ENCODE measurements around the gene ABCC11.
A peak's percentile ranks its signal among the peaks of the same experiment; 100 is the strongest.
"Not testable (repeated sequence)": the region's sequence is repeated elsewhere in the genome, so short reads cannot be mapped to it uniquely, and the experiment has no call there.

Gene ABCC11

GRCh38 chr16:48246066-48246465 lies 1.3 kb downstream of the ABCC11 start:
- DNase-seq (ENCODE audit: low spot score) = no peak

DNA sequence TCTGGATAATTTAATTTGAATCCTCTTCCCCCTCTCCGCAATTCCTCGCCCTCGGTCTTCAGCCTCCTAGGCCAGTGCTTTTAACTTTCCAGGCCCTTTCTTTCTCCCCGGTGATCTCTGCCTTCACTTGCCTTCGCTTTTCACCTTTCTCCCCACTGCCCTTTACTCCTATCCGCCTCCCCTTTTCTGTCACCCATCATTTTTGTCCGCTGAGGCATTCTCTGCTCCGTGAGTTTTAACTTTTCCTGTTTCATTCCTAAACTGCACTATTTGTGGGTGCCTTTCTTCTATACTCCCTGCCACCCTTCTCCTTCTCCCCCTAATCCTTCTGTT lies 2.5 kb downstream of the ABCC11 start:
- DNase-seq (ENCODE audit: low spot score) = no peak

DNA sequence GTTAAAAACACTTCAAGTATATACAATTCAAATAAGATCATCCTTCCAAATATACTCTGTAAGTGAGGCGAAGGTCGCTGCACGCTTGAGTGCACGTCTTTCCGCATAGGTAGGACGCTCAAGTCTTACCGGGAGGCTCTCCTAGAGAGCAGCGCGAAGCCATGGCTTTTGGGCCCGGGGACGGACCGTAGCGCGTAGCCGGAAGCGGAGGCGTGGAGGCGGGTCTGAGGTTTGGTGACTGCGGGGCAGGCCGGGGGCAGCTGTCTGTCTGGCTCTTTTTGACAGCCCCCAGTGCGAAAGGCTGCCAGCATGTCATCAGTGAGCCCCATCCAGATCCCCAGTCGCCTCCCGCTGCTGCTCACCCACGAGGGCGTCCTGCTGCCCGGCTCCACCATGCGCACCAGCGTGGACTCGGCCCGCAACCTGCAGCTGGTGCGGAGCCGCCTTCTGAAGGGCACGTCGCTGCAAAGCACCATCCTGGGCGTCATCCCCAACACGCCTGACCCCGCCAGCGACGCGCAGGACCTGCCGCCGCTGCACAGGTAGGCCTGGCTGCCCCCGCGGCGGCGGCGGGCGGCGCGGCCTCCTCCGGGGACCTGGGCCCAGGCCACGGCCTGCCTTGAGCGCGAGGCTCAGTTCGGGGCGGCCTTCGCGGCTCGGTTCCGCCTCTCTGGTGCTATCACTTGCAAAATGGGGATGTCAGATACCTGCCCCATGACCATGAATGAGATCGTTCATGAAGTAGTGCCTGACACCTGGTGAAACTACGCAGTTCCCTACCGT lies 3.1 kb downstream of the ABCC11 start, which contains the start of gene LONP2:
Gene LONP2 (plus strand): TSS at position 221 of the 783 bp plus-strand sequence. CDS start 89 bp downstream, at position 310.
- DNase-seq (ENCODE audit: low spot score) = peak; percentile 92

DNA sequence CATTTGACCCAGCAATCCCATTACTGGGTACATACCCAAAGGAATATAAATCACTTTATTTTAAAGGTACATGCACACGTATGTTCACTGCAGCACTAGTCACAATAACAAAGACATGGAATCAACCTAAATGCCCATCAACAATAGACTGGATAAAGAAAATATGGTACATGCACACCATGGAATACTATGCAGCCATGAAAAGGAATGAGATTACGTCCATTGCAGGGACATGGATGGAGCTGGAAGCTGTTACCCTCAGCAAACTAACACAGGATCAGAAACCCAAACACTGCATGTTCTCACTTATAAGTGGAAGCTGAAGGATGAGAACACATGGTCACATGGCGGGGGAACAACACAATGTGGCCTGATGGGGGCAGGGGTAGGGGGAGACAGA lies 7.2 kb downstream of the ABCC11 start:
- not testable (repeated sequence) for DNase-seq (ENCODE audit: low spot score)

- no peak for DNase-seq (ENCODE audit: low spot score)
Measured at GRCh38 chr16:48236286-48236685, 11.1 kb downstream of the ABCC11 start.

DNA sequence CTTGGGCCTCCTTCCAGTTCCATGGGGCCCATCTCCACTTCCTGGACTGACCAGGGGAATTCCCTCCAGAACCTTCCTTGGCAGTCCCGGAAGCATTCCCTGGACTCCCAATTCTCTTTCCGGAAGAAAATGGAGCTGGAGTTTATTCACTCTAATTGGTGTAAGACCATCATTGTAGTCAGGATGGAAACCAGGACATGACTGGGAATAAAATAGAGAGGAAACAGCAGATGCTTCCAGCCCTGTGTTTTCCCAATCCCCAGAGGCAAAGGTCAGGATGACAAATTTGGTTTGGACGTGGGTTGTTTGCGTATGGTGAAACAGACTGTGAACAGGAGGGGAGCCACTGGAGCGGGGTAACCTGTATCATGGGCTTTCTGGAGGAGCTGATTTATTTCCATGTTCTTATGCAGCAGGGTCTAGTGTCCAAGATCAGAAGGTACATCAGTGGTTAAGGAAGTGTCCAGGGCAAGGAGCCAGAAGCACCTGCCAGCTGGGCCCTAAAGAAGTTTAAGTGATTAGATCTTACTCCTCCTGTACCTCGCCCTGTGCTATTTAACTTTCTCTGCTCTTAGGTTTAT lies 11.7 kb downstream of the ABCC11 start:
- DNase-seq (ENCODE audit: low spot score) = no peak

- no peak for DNase-seq (ENCODE audit: low spot score)
Measured at GRCh38 chr16:48235058-48235555, 12.2 kb downstream of the ABCC11 start.

- DNase-seq (ENCODE audit: low spot score) = no peak
Measured at GRCh38 chr16:48234630-48235029, 12.7 kb downstream of the ABCC11 start.

DNA sequence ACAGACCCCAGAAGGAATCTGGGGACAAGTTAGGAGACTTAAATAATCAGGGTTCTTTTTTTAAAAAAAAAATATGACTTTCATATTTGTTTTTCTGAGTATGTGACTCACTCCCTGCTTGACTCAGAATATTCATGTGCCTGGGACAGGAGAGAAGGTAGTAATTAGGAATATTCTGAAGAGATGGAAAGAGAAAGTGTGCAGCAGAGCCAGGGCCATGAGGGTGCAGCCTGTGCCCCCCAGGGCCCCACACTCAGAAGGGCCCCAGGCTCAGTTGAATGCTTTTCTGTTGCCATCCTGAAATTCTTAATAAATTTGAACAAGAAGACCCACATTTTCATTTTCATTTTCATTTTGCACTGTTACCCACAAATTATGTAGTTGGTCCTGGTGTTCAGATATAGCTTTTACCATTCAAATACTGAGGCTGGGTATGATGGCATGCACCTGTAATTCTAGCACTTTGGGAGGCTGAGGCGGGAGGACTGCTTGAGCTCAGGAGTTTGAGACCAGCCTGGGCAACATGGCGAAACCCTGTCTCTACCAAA lies 14.8 kb downstream of the ABCC11 start:
- no peak for DNase-seq (ENCODE audit: low spot score)

DNA sequence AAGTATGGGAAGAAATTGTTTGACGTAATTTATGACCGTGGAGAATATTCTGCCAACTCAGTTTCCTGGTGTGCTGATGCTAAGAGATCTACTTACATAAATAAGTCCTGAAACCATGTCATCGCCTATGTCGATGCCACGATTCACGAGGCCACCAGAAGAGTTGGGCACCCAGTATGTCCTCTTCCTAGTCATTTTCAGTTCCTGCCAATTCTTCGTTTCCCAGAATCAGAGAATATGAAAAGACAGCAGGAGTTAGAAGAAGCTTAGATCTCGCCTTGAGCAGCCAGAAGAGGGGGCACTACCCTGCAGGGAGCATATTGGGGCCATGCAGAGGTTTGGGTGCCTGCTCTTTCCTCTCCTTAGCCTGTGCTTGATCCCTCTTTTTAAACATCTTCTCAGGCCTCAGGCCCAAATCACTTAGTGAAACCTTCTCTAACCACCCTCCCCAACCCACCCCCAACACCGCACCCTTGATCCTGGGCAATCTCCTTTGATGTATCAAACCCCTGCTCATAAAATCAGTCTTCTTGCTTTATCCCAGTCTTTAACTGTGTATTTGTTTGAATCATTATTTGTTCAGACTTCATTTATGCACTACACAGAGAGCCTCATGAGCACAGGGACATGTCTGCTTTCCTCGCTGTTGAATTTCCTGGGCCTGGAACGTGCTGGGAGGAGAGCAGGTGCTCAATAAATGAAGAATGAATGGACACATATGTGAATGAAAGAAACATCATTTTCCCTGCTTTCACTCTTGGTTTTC lies 15.4 kb downstream of the ABCC11 start:
- DNase-seq (ENCODE audit: low spot score) = peak; percentile 61

DNA sequence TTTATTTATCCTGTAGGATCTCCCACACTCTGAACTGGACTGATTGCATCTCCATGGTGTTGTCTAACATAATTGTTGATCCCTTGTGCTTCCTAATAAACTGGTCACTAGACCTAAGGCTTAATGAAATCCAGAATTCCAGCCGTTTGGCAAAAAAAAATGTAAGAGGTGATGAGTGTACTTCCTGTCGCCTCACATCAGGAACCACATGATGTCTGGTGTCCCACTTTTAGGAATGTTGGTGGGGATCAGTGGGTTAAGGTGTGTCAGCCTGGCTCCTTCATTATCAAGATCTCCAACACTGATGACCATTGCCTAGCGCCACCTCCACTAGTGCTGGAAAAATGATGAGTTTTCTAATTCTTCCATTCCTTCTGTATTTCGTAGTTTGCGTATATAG lies 21.9 kb downstream of the ABCC11 start:
- DNase-seq (ENCODE audit: low spot score) = no peak

GRCh38 chr16:48223490-48223889 lies 23.8 kb downstream of the ABCC11 start:
- no peak for DNase-seq (ENCODE audit: low spot score)

GRCh38 chr16:48220891-48221290 lies 26.4 kb downstream of the ABCC11 start:
- no peak for DNase-seq (ENCODE audit: low spot score)

- DNase-seq (ENCODE audit: low spot score) = no peak
Measured at GRCh38 chr16:48218473-48218872, 28.9 kb downstream of the ABCC11 start.

DNA sequence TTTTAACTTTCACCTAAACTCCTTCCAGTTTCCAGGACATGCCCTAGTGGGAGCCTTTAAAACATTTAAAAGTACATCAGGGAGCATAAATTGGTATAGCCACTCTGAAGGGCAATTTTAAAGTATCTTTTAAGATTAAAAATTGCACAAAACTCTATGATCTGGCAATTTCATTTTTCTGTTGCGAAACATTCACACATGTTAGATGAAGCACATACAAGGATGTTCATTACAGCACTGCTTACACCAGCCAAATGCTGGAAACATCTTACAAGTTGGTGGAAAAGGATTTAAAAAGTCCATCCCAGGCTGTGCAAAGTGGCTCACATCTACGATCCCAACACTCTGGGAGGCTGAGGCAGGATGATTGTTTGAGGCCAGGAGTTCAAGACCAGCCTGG lies 29.6 kb downstream of the ABCC11 start:
- DNase-seq (ENCODE audit: low spot score) = no peak

DNA sequence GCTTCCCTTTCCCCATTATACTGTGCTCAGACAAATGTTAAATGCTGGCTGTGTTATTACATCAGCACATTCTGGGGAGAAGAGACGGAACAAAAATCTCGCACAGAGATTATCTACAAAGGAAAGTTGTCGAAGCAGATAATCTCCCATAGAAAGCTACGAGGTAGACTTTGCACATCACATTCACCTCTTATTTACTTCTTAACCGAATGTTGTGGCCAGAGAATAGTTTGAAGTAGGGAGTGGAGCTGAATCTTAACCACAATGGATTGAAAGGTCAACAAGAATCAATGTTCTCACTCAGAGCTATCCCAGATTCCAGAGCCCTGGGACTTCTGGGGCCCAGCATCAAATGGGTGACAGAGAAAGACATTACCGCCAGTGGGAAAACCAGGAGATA lies 31.6 kb downstream of the ABCC11 start:
- no peak for DNase-seq (ENCODE audit: low spot score)

GRCh38 chr16:48212033-48212432 lies 35.3 kb downstream of the ABCC11 start:
- DNase-seq (ENCODE audit: low spot score) = no peak

DNA sequence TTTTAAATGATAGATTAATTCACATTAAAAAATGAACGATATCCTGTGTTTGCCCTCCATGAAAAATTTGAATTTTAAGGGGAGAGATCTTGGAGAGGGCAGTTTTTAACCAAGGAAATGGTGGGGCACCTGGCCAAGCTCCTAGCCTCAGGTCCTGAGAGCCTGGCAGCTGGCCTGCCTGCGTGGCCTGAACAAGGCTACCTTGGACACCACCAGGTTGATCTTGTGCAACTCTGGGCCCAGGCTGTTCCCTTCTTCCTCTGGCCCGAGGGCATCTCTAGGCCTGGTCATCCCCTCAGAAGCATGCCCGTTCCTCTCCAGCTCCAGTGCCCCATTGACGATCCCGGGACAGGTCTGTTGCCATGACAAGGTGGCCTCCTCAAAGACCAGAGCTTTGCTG lies 36.6 kb downstream of the ABCC11 start:
- no peak for DNase-seq (ENCODE audit: low spot score)

- DNase-seq (ENCODE audit: low spot score) = no peak
Measured at GRCh38 chr16:48206594-48207242, 40.6 kb downstream of the ABCC11 start.

- no peak for DNase-seq (ENCODE audit: low spot score)
Measured at GRCh38 chr16:48204825-48205151, 42.6 kb downstream of the ABCC11 start.

DNA sequence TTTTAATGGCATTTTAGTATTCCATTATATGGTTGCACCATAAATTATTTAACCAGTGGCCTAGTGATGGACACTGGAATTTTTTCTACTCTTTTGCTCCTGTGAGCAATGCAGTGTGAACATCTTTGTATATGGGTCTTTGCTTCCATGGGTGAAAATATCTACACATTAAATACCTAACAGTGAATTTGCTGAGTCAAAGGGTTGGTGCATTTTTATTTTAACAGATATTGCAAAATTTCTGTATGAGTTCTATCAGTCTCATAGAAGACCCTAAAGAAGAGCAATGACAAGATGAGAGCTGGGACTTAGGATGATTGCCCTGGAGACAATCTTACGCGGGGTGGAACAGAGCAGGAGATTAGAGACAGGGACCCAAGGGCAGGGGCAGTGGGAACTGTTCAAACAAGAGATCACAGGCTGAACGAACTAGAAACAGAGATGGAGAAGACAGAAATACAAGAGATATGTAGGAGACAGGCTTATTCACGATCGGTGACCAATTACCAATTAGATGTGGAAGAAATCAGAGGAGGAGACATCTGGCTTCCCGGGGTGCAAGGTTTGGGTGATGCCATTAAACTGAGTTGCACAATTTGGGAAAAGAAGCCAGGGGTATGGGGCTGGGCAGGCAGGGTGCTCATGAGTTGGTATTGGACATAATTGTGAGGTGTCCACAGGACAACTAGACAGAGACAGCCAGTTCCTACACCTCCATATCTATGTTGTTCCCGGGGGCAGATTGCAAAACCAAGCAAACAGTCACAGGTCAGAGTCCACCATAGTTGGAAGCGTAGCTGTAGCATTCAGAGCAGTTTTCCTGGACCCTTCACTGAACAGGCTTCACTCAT lies 43.1 kb downstream of the ABCC11 start:
- no peak for DNase-seq (ENCODE audit: low spot score)
